ENCODE data around the gene SERF1B. TPM values are rescaled to one million over a fixed set of nuclear protein-coding genes. Genes with fewer than 3 reads are reported as not detected.

The SERF1B gene
- total RNA-seq, 5 donors from 2014 or later (not counting 1 experiment from before 2014, with no cell fraction given): 23.5 to 37.6 (median 31.5) TPM

Other genes starting within 250 kb of the SERF1B start
- 10 to 100 TPM; 46.9 to 62.2 (median 61.2) TPM for gene SMN2, start 24.4 kb downstream of the SERF1B start, total RNA-seq

Measured in T-cell (primary cell).